ENCODE data around the gene DBR1.

GRCh38 chr3:138165061-138165460 lies 9.7 kb downstream of the DBR1 start:
- TF ChIP-seq SUZ12 (IDR thresholded peaks at IDR 0.05; ENCODE audit: extremely low read depth, insufficient read depth, insufficient read length) = no peak
- TF ChIP-seq ZNF274 (IDR thresholded peaks at IDR 0.05; ENCODE audit: low read depth, low read length) = no peak
- TF ChIP-seq YY1 (IDR thresholded peaks at IDR 0.05; ENCODE audit: insufficient read depth, insufficient read length) = no peak
